Ramos (cell line): ENCODE measurements around the gene ADAMTS10.
"Not testable (repeated sequence)": the region's sequence is repeated elsewhere in the genome, so short reads cannot be mapped to it uniquely, and the experiment has no call there.

ENCODE experiments used
- in situ Hi-C: fragments of 300-500 bp; cut with MboI; formaldehyde crosslinking; loops from one replicate; pipeline ENCODE4 v1.14.3; 2022; ENCODE audit warnings: low sequenced_read_pairs; ENCODE audit not compliant: unreplicated experiment

Gene ADAMTS10

GRCh38 chr19:8569066-8569771 is 41.3 kb downstream of the ADAMTS10 start:
- in situ Hi-C loops = no loop called here

- in situ Hi-C loops = no loop called here
Measured at GRCh38 chr19:8567522-8568172, 42.9 kb downstream of the ADAMTS10 start.

GRCh38 chr19:8566855-8567254 is 43.7 kb downstream of the ADAMTS10 start:
- in situ Hi-C loops = no loop called here

- in situ Hi-C loops = not testable (repeated sequence)
Measured at GRCh38 chr19:8564866-8565265, 45.6 kb downstream of the ADAMTS10 start.

GRCh38 chr19:8561075-8561764 is 49.3 kb downstream of the ADAMTS10 start:
- in situ Hi-C loops = no loop called here

GRCh38 chr19:8558325-8558724 is 52.2 kb downstream of the ADAMTS10 start:
- in situ Hi-C loops = no loop called here

GRCh38 chr19:8557642-8558238 is 52.8 kb downstream of the ADAMTS10 start:
- in situ Hi-C loops = no loop called here

GRCh38 chr19:8553729-8554128 is 56.8 kb downstream of the ADAMTS10 start:
- in situ Hi-C loops = not testable (repeated sequence)

- in situ Hi-C loops = no loop called here
Measured at GRCh38 chr19:8552810-8553209, 57.7 kb downstream of the ADAMTS10 start.

- in situ Hi-C loops = no loop called here
Measured at GRCh38 chr19:8550070-8550469, 60.4 kb downstream of the ADAMTS10 start.

GRCh38 chr19:8545743-8546142 is 64.8 kb downstream of the ADAMTS10 start:
- in situ Hi-C loops = no loop called here

GRCh38 chr19:8544168-8544567 is 66.3 kb downstream of the ADAMTS10 start:
- in situ Hi-C loops = no loop called here

- in situ Hi-C loops = no loop called here
Measured at GRCh38 chr19:8539621-8540149, 70.8 kb downstream of the ADAMTS10 start.

GRCh38 chr19:8537099-8537498 is 73.4 kb downstream of the ADAMTS10 start:
- in situ Hi-C loops = no loop called here

- in situ Hi-C loops = no loop called here
Measured at GRCh38 chr19:8536282-8536681, 74.2 kb downstream of the ADAMTS10 start.

- in situ Hi-C loops = no loop called here
Measured at GRCh38 chr19:8532225-8532624, 78.3 kb downstream of the ADAMTS10 start.

GRCh38 chr19:8531470-8531869 is 79.0 kb downstream of the ADAMTS10 start:
- in situ Hi-C loops = no loop called here
